HG02973 (cell line): ENCODE measurements around the gene PTPRE.

ENCODE experiments used
- ATAC-seq: cut with Tn5 transposase; IDR thresholded peaks from one replicate; pipeline ENCODE4 v1.9.1; 2021; ENCODE audit warnings: moderate library complexity; ENCODE audit not compliant: unreplicated experiment

The PTPRE gene

DNA sequence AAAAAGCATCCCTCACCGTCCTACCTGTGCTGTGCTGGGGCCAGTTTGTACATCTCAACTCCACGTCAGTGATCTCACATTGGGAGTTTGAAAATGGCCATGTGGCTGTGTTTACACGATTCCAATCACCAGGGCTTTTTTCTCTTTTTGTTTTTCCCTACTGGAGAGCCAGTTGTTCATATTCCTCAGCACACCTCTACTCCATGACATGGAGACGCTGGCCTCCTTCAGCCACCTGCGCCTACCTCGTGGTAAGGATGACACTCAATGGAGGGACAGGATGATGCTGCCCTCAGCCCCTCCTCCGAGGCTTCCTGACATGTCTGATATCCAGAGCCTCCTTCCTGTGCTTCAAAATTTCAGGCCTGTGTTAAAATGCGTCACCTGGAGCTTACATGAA is 24.5 kb upstream of the PTPRE start:
- ATAC-seq, result no peak

DNA sequence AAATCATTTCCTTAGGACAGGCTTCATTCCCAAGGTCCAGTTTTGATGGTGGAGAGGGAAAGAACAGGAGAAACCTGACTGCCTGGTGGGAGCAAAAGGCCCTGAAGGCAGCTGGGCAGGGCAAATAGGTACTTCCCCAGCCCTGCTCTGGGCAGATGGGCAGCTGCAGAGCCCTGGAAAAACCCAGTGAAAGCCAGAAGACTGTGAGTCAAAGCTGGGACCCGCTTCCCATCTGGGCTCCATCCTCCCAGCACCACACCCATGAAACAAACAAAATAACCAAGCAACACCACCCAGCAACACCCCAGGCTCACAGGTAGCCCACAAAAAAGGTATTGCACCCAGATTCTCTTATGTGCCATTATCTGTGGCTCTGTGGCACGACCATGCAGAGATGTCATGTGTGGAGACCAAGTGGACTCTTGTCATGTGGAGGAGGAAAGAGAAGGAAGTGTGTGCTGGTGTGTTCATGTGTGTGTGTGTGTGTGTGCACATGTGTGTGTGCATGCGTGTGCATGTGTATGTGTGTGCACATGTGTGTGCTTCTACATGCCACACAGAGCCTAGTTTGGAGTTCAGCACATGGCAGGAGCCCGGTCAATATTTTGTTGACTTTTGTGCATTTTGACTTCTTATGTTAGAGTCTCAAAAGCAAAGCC is 24.0 kb upstream of the PTPRE start:
- ATAC-seq, result no peak

DNA sequence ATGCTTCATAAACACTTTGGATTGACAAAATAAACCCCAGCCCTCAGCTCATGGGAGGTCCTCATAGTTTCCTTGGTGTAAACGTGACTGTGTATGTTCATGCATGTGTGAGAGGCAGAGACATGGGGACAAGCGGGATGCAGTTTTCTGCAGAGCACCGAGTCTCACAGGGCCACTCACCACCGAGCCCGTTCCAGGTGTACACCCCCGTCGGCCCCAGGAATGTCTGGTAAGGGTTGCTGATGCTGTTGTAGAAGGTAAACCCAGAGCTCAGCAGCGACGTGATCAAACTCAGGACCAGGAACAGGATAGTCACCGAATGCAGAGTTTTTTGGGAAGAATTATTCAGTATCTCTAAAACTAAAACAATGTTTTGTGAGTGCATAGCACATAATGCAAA is 23.4 kb upstream of the PTPRE start:
- ATAC-seq, result no peak

GRCh38 chr10:127884501-127884900 is 22.4 kb upstream of the PTPRE start:
- no peak for ATAC-seq

DNA sequence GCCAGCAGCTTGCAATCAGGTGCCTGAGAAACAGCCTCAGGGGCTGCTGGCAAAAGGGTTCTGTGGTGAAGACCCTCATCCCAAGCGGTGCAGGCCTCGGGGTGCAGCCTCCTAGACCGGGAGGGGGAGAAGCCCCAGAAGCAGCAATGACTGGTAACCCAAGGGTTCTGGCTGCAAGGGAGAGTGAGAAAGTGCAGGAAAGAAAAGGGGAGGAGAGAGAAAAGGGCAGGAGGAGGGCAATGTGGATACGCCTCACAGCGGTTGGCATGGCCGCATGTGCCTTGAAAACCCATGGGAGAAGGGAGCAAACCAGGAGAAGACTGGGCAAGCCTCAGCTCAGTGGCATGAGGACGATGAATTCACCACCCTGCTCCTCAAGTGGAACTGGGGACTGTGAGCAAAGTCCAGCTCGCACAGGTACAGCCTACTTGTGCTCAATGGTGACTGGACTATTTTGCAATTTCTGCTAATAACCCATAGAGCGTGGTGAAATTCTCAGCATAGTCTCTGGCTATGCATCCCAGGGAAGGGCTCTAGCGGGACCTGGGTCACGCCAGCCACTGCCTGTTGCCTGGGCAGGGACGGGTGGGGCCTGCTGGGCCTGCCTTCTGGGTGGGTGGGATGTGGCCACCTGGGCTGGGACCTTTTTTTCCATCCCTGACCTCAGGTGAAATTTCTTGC is 20.4 kb upstream of the PTPRE start:
- ATAC-seq, result no peak

- no peak for ATAC-seq
These were observed 19.1 kb upstream of the PTPRE start for GRCh38 chr10:127887541-127888415.

- ATAC-seq, result no peak
These were observed 18.2 kb upstream of the PTPRE start for GRCh38 chr10:127888521-127889312.

DNA sequence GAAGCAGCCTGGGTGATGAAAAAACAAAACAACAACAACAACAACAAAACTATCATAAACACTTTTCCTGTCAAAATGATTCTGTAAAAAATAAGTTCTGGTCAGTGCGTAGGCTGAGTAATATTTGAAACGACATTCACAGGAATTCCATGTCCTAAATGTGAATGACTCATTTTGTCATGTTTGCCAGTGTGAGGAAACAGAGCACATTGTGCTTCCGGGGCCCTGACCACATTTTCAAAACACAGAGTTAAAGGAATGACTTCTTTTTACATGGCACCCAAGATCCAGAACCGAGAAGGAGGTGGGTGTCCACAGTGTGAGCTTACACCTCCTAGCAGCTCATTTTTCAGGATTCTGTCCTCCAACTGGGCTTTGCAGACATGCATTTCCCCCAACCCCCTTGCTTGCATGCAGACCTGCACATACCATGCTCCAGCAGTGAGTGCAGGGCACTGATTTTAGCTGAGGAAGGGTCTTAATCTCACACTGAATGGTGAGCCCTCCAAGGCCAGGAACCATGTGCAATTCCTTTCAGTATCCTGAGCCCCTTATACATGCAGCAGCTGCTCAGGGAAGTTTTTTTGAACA is 17.2 kb upstream of the PTPRE start:
- ATAC-seq, result no peak

GRCh38 chr10:127890216-127890615 is 16.7 kb upstream of the PTPRE start:
- no peak for ATAC-seq

DNA sequence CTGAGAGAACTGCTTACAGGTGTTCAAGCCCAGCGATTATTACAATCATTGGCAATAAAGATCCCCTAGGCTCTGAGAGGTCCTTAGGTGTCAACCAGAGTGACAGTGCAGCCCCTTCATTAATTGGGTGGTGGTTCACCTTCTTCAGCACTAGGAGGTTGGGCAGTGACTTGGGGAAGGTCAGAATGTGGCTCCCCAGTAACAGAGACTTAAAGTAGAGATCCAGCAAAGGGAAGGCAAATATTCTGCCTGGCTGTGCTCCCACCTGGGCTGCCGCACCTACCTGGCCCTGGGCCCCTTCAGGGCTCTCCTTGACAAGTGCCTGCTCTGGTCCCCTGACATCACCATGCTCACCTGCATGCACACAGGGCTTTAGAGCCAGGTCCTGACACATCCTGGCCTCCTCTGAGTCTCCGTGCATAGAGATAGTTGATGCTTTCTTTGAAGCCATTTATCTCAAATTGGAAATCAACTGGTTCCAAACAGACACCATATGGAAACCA is 16.0 kb upstream of the PTPRE start:
- no peak for ATAC-seq

- no peak for ATAC-seq
These were observed 14.2 kb upstream of the PTPRE start, which contains the start of gene CLRN3 for GRCh38 chr10:127892743-127893142. TSS of gene CLRN3 (minus strand) at chr10:127892941. CDS start at chr10:127892784, 157 bp downstream.

DNA sequence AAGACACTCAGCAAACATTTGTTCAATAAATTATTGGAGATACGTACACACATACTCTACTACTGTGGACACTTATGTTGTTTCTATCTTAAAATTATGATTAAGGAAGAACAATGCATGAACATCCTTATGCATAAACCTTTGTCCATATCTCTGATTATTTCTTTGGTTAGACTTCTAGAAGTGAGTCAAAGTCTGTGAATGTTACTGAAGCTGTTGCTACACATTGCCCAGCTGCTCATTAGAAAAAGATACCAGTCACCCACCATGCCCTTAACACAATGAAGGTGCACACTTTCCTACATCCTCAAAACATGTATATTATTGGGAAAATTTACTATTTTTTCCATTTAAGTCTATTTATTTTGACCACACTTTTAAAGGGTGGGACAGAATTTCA is 12.8 kb upstream of the PTPRE start:
- no peak for ATAC-seq

DNA sequence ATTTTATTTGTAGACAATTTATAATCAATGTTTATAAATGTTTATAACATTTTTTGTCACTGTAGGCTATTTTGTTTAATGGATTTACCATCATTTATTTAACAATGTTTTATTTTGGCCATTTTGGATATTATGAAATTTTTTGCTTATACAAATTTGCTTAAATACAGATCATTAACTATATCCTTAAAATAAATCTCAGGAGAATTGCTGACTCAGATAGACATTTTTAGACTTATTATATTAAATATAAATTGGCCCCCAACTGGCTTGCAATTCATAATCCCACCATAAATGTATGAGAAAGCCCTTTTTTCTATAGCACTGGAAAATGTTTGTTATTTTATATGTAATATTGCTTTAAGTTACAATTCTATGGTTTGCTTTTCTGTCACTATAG is 10.3 kb upstream of the PTPRE start:
- no peak for ATAC-seq

- ATAC-seq, result no peak
These were observed 9.7 kb upstream of the PTPRE start for GRCh38 chr10:127897177-127897576.

DNA sequence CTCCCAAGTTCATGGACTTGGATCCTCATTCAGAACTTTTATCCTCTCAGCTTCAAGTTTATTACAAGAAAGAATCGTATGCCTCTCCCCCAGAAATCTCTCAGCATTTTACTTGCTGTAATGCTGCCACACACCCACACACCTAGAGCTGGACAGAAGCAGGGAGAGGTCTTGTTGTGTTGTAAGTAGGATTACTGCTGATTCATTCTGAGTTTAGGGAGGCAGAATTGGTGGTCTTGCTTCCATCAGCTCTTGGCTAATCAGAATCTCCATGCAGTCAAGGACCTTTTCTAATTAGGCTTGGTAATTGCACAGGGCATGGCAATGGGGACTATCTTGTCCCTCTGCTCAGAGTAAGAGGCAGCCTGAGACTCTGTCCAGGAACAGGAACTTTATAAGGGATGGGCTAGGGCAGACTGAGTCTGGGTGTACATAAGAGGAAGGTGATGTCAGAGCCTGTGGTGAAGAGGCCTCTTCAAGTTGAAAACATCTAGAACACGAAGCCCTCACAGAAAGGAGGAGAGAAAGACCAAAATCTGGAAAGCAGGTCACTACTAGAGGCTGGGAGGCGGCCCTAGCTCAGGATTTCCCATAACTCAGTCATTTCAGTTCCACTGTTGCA is 7.0 kb upstream of the PTPRE start:
- no peak for ATAC-seq

DNA sequence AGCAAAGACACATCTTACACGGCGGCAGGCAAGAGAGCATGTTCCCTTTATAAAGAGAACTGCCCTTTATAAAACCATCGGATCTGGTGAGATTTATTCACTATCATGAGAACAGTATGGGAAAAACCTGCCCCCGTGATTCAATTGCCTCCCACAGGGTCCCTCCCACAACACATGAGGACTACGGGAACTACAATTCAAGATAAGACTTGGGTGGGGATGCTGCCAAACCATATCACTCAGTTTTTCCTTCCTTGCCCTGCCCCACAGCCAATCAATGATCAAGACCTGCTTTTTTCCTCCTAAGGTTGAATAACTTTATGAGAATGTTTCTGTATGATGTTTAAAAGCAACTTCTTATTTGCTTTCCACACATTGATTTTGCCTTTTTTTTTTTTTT is 3.1 kb upstream of the PTPRE start:
- no peak for ATAC-seq

DNA sequence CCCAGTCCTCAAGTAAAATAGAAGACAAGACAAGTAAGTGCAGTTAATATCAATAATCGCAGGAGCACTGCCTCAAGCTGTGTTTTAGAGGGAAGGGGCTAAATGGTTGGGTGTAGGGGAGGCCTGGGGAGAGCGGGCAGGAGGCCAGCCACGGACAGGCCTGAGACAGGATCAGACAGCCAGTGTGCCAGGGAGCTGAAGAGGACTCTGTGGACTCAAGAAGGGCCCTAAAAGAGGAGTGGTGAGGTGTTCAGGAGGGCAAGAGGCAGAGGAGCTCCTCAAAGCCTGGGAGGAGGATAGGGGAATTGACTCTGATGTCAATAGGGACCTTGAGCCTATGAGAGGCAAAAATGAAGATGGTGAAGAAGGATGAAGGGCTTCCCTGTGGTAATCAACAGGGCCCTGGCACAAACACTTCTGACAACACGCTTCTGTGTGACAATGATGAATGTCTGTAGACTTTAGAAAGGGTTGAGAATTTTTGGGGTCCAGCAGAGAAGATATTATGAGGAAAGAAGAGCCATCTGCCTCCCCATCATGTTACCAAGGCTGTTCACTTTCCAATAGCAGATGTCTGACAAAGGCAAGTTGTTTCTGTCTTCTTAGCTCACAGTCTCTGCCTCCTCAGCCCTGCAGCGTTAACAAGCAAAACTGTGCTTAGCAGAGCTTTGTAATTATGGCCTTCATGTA is 2.4 kb upstream of the PTPRE start:
- ATAC-seq, result no peak

DNA sequence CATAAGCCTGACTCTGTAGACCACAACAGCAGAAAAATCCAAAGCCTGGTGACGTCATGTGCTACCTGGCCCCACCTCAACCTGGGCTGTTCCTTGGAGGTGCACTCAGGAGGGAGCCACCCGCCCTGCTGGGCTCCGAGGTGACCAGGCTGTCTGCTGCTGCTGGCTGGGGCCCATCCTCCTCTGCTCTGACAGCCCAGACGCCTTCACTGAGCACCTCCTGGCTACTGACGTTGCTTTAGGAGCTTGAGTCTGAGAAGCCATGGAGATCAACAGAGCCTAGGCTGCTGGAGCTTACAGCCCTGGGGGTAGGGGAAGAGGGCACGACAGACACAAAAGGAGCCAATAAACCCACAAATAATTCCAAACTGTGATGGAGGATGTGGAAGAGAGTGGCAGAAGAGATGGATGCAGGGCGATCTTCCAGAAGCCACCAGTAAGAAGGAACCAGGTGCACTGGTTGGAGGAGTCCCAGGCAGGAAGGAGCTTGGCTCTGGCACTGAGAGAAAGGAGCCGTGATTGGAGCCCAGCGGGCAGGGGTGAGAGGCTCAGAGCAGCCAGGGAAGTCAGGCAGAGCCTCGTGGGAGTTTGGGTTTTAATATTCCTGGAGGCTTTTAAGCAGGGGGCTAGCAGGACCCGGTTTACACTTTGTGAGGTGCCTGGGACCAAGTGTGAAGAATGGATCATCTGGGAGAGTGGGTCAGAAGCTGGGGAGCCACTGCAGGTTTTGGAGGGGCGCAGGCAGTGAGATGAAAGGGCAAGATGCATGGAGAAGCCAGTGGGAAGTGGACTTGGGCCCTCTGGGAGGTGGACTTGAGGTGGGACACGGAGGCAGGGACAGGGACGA is 1.7 kb upstream of the PTPRE start:
- ATAC-seq, result no peak
